Kidney glomerular epithelial cell (primary cell): ENCODE data around the gene FUT7.

Source experiments
- DNase-seq: peaks from one replicate; lab custom pipeline; 2025; lab: John Stamatoyannopoulos, UW

The FUT7 gene

DNA sequence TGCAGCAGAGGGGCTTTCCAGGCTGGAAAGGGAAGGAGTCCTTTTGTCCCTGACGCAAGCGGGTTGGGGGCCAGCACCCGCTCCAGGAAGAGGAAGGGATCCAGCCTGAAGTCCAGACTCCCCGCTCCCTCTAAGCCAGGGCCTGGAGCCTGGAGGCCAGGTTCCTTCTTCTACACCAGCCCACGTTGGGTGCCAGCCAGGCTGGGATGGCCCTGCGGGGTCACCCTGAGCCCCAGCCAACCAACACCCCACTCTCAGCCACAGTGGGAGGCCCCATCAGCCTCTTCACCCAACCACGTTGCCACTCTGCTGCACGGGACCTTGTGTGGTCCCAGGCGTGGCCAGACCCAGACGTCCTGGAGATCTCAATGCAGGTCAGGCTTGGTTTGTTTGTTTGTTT lies 970 bp upstream of the FUT7 start:
- no peak for DNase-seq

GRCh38 chr9:137030538-137031527 lies 1.1 kb downstream of the FUT7 start:
- no peak for DNase-seq

GRCh38 chr9:137030006-137030405 lies 1.9 kb downstream of the FUT7 start:
- no peak for DNase-seq

- DNase-seq: no peak
Observed at GRCh38 chr9:137029058-137029936, 2.6 kb downstream of the FUT7 start.

GRCh38 chr9:137028263-137029057 lies 3.4 kb downstream of the FUT7 start:
- DNase-seq: no peak

DNA sequence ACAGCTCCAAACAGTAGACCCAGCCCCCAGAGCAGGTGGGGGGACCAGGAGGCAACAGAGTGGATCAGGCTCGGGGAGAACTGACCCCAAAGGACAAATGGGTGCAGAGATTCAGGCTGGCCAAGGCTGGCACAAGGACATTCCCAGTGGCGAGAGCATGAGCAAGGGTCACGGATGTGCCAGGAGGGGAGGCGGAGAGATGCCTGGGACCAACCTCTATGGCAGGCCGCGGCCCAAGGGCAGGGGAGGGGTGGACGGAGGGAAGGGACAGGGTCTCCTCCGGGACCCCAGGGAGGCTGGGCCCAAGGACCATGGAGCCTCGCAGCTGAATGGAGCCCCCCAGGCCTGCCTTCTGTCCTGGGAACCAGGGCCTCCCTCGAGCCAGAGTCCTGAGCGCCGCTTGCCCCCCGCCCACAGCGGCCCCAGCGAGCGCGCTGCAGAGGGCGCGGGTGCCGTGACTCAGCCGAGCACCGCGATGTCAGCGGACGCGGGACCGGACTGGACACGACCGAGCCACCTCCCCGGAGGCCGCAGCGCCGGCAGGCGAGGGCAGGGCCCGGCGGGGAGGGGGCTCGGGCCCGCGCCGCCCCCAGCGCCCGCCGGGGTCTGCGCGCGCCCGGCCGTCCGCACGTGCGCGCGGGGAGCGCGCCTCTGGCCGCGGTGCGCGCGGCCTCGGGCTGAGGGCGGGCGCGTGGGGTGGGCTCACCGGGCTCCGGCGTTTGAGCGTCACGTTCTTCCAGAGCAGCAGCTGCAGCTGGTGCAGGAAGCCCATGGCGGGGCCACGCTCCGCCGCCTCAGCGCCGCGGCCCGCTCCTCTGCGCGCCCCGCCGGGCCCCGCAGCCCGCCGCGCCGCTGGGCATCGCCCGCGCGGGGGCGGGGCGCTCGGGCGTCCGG lies 4.3 kb downstream of the FUT7 start, which contains the start of gene ABCA2:
ABCA2 (minus strand) TSS at position 869 of the 894 bp plus-strand sequence; CDS start at position 772, 97 bp downstream.
- DNase-seq: no peak

GRCh38 chr9:137026828-137027227 lies 5.1 kb downstream of the FUT7 start:
- DNase-seq: no peak

GRCh38 chr9:137026384-137026783 lies 5.5 kb downstream of the FUT7 start:
- no peak for DNase-seq

GRCh38 chr9:137025517-137025966 lies 6.3 kb downstream of the FUT7 start:
- DNase-seq: peak; percentile 22

GRCh38 chr9:137023583-137023991 lies 8.3 kb downstream of the FUT7 start:
- DNase-seq: no peak

DNA sequence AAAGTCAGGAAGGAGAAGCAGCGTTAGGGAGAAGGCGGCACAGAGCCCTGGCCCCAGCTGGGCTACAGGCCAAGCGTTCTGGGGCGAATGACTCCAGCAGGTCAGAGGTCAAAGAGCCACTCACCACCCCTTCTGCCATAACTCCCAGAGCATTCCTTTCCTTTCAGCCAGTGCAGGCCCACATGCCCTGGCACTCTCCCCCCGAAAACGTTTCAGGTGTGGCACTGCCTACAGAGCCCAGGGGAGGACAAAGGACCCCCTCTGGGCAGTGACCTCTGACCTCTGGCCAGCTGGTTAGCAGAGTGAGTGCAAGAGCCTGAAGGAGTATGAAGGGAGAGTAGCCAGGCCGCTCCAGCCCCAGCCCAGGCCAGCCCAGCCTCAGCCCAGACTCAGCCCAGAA lies 8.7 kb downstream of the FUT7 start:
- DNase-seq: no peak

GRCh38 chr9:137022662-137023008 lies 9.3 kb downstream of the FUT7 start:
- DNase-seq: no peak

DNA sequence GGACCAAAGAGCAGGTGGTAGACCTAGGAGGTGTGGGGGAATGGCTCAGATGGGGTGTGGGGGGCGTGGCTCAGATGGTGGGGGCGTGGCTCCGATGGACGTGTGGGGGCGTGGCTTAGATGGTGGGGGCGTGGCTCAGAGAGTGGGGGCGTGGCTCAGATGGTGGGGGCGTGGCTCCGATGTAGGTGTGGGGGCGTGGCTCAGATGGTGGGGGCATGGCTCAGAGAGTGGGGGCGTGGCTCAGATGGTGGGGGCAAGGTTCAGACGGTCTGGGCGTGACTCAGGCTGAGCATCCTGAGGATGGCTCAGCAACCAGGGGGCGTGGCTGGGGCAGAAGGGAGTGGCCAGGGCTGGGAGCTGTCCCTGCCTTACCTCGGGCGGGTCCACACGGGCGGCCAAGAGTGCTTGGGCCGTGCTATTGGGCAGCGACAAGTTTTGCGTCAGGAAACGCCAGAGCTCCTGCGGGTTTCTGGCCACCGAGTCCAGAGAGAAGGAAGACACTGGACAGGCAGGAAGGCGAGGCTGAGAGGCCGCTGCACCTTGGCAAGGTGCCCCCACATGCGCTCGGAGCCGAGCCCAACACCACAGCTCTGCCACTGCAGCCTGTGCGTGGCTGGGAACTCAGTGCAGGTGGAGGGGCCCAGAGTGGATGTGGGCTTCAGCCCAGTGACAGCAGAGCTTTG lies 9.8 kb downstream of the FUT7 start:
- DNase-seq: peak; percentile 24

GRCh38 chr9:137021568-137021978 lies 10.3 kb downstream of the FUT7 start:
- DNase-seq: no peak

GRCh38 chr9:137020771-137021567 lies 10.9 kb downstream of the FUT7 start:
- DNase-seq: no peak

GRCh38 chr9:137019891-137020683 lies 11.8 kb downstream of the FUT7 start:
- no peak for DNase-seq

DNA sequence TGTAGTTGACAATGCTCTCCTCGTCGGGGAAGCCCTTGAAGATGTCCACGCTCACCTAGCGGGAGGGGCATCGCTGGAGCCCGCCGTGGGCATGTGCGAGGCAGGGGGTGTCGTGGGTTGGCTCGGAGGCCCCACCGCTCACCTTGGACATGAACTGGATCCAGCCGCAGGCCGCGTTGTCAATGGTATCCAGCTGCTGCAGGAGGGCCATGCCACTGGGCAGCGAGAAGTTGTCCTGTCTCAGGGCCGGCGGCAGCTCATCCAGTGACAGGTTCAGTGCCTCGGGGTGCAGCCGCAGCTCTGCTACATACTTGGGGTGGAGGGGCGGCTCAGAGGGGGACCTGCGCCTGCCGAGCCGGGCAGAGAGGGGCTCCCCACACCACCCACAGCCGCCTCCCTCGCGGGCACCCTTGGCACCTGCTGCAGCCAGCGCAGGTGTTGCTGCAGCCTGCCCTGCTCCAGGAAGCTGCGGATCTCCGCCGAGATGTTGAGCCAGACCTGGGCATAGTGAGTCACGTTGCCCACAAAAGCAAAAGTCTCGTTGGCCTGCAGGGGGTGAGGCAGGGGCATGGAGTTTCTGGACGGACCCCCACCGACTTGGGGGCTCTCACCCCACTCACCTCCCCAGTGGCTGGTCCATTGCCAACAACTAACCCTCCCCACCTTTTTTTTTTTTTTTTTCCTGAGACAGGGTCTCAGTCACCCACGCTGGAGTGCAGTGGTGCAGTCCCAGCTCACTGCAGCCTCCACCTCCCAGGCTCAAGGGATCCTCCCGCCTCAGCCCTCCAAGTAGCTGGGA lies 12.9 kb downstream of the FUT7 start:
- no peak for DNase-seq
